ENCODE measurements around the gene ACP1. TPM values are rescaled to one million over a fixed set of nuclear protein-coding genes. Genes with fewer than 3 reads are reported as not detected.

Gene ACP1
- total and polyA plus RNA-seq, 2 of the 8 experiments (the other 6 are each of a cell fraction or from before 2014, with no cell fraction given) = 115 to 155 TPM

DNA sequence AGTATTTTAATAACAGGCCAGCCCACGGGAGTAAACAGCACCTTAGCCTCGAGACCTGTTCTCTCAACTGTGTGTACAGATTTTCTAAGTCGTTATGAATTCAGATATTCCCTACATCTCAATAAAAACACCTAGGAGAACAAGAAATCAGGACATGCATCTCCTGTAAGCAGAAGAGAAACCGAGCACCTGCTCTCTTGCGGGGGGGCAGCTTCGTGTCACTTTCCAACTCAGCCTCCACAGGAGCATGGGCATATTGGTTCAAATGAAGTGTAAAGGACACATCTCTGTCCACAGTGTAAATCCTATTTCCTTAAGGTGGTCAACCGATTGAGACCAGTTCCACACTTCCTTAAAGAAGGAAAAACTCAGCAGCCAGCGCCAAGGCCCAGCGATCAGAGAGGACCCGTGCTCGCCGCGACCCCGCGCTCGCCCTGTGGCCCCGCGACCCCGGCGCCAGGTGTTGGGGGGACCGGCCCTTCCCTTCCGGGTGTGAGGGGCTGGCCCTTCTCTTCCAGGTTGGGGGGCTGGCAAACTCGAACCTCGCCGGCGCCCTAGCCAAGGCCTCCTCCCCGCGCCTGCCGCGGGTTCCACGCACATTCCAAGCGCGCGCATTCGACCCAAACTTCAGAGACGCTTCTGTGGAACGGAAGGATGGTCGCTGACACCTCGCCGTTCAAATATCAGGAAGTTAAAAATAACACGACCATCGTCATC, 1.6 kb upstream of the ACP1 start:
- Histone ChIP-seq H3K4me2 (ENCODE audit: insufficient read depth in 1 of 2, low read depth in 2 of 2, low read length in 2 of 2) (peak overlapping the region; percentile 82 to 93), H3K4me1 (replicated peaks in 1 of 4; ENCODE audit: control insufficient read depth in 3 of 4, insufficient read depth in 4 of 4, low read length in 3 of 4) (peaks cover 0 to 7% (median 4%) of the 10 kb centered on the region in 4 experiments; a peak in 4 of 7 replicates), H2AFZ (ENCODE audit: low read length) (no peak overlapping the region), H2BK5ac (ENCODE audit: low read depth, low read length) (no peak overlapping the region), H3K56ac (replicated peaks; ENCODE audit: insufficient read length, low read depth, low read length) (no peak overlapping the region), H3K14ac (ENCODE audit: insufficient read length) (no peak overlapping the region), H2BK12ac (ENCODE audit: low read depth, low read length) (no peak overlapping the region), H2AK5ac (ENCODE audit: low read depth, low read length) (no peak overlapping the region), H3K18ac (ENCODE audit: extremely low read depth, low read length) (no peak overlapping the region; the same call in 1 of the 2 replicates), H3K23ac (ENCODE audit: insufficient read length) (no peak overlapping the region), H4K8ac (ENCODE audit: extremely low read depth, insufficient read depth, low read length) (no peak overlapping the region), H3K36me3 (ENCODE audit: control insufficient read depth in 2 of 4, insufficient read depth in 4 of 4, low read length in 3 of 4) (peaks cover 0 to 12% (median 0%) of the 10 kb centered on the region in 4 experiments; a peak in 3 of 8 replicates), H2BK20ac (ENCODE audit: low read length) (no peak overlapping the region), H4K5ac (ENCODE audit: insufficient read length, low read depth, low read length) (no peak overlapping the region), H3K27me3 (replicated peaks in 1 of 4; ENCODE audit: control insufficient read depth in 3 of 4, extremely low read depth in 1 of 4, insufficient read depth in 3 of 4, low read length in 3 of 4) (peaks cover 0 to 9% (median 5%) of the 10 kb centered on the region in 4 experiments; a peak in 5 of 7 replicates), H3K4ac (replicated peaks; ENCODE audit: insufficient read length, low read depth, low read length) (no peak overlapping the region), H3K79me2 (ENCODE audit: control insufficient read depth in 1 of 2, insufficient read depth in 2 of 2, low read length in 2 of 2) (peaks cover 31 to 60% of the 10 kb centered on the region in 2 experiments), H3K79me1 (ENCODE audit: low read depth, low read length) (peaks cover 3% of the 10 kb centered on the region; the same call in 1 of the 2 replicates), H3K9me3 (ENCODE audit: insufficient read depth in 2 of 2, low read depth in 1 of 2, low read length in 1 of 2) (peaks cover 6 to 9% of the 10 kb centered on the region in 2 experiments), H4K91ac (replicated peaks; ENCODE audit: insufficient read length, low read length) (no peak overlapping the region), H3K4me3 (ENCODE audit: extremely low read depth in 1 of 4, insufficient read depth in 2 of 4, low read depth in 3 of 4, low read length in 4 of 4) (peak overlapping the region; percentile 42 to 71 (median 60)), H3K23me2 (ENCODE audit: low read depth, low read length) (peaks cover 9% of the 10 kb centered on the region; the same call in 1 of the 2 replicates), H3K27ac (ENCODE audit: low read depth, low read length) (no peak overlapping the region), H2BK120ac (replicated peaks; ENCODE audit: low read depth, low read length) (no peak overlapping the region), H4K20me1 (replicated peaks in 1 of 2; ENCODE audit: control insufficient read depth in 1 of 2, insufficient read depth in 2 of 2, low read length in 2 of 2) (peaks cover 6 to 21% of the 10 kb centered on the region in 2 experiments), H2BK15ac (ENCODE audit: low read length) (no peak overlapping the region), H3K9ac (replicated peaks in 1 of 4; ENCODE audit: extremely low read depth in 1 of 4, low read depth in 3 of 4, low read length in 3 of 4) (peak overlapping the region in 1 of 4 experiments; percentile 50; a peak in 1 of 7 replicates)
- peak in 1 of 2 experiments; percentile 54 for DNase-seq (ENCODE audit: low read depth in 1 of 2, low spot score in 2 of 2)
- no peak for FAIRE-seq
- ChIA-PET POLR2A (ENCODE audit: partially characterized antibody) (interaction anchor here (0.8 to 1.9 kb wide), 10 partner anchors 9 to 33 kb away, joined by 3 to 7 read pairs (median 4); no protein-coding TSS in a partner anchor), CTCF (ENCODE audit: partially characterized antibody) (interaction anchor here (0.7 to 1.3 kb wide), 2 partner anchors 23 to 252 kb away, joined by 3 read pairs; no protein-coding TSS in a partner anchor)
- WGBS, 2 experiments (ENCODE audit: extremely low coverage in 1 of 2, insufficient coverage in 1 of 2, insufficient read length in 1 of 2, insufficient replicate concordance in 2 of 2, low coverage in 1 of 2, low lambda C conversion rate in 2 of 2, missing lambda C conversion rate in 1 of 2) = 21% methylated on average over 28 of the region's 42 CpGs; no CpG with 5 or more reads in 1 of the 2 experiments
- TF ChIP-seq ASH2L (IDR thresholded peaks at IDR 0.05; ENCODE audit: low read length) (no peak), E2F6 (IDR thresholded peaks at IDR 0.05) (no peak), NANOG (IDR thresholded peaks at IDR 0.05; ENCODE audit: insufficient read depth, low read depth, low read length, poor library complexity, severe bottlenecking) (no peak), RFX5 (IDR thresholded peaks at IDR 0.05; ENCODE audit: borderline replicate concordance, low read depth, low read length) (no peak), SP1 (IDR thresholded peaks at IDR 0.05; ENCODE audit: low read depth, low read length) (no peak), TEAD4 (IDR thresholded peaks at IDR 0.05; ENCODE audit: low read depth, low read length) (0 out of 2 replicates have a peak, but pooled peaks have one; percentile 31), SAP30 (IDR thresholded peaks at IDR 0.05; ENCODE audit: insufficient read depth, insufficient replicate concordance, low read length) (no peak), POU5F1 (IDR thresholded peaks at IDR 0.05; ENCODE audit: low read depth, low read length) (no peak), JUND (IDR thresholded peaks at IDR 0.05; ENCODE audit: low read length) (no peak), BCL11A (IDR thresholded peaks at IDR 0.05; ENCODE audit: low read depth in 2 of 2, low read length in 2 of 2) (no peak)
- TF ChIP-seq, protein P1, sequence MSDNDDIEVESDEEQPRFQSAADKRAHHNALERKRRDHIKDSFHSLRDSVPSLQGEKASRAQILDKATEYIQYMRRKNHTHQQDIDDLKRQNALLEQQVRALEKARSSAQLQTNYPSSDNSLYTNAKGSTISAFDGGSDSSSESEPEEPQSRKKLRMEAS (IDR thresholded peaks at IDR 0.05) = peak; percentile 18; the same call in 1 of the 2 replicates

Measured in H1 (cell line).